DMS114 treated with DMSO at 0.1 percent for 48 hours (cell line): ENCODE measurements around the gene SNF8.

Experiments
- DNase-seq: peaks from one replicate; lab custom pipeline; 2025; ENCODE audit not compliant: unreplicated experiment; lab: John Stamatoyannopoulos, UW

SNF8 gene

DNA sequence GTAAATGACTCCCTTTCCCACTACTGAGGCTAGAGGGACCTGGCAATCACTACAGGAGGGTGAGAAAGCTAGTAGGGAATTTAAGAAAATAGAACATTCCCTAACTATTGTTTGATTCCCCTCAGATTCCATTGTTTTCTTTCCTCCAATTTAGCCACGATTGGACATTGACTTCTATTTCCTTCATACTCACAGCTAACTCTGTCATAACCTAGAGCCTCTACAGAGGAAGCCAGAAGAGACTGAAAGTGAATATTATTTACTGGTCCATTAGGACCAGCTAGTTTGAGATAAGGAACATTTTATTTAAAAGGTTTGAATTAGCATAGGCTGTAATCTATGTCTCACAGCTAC is 14.9 kb downstream of the SNF8 start:
- no peak for DNase-seq

DNA sequence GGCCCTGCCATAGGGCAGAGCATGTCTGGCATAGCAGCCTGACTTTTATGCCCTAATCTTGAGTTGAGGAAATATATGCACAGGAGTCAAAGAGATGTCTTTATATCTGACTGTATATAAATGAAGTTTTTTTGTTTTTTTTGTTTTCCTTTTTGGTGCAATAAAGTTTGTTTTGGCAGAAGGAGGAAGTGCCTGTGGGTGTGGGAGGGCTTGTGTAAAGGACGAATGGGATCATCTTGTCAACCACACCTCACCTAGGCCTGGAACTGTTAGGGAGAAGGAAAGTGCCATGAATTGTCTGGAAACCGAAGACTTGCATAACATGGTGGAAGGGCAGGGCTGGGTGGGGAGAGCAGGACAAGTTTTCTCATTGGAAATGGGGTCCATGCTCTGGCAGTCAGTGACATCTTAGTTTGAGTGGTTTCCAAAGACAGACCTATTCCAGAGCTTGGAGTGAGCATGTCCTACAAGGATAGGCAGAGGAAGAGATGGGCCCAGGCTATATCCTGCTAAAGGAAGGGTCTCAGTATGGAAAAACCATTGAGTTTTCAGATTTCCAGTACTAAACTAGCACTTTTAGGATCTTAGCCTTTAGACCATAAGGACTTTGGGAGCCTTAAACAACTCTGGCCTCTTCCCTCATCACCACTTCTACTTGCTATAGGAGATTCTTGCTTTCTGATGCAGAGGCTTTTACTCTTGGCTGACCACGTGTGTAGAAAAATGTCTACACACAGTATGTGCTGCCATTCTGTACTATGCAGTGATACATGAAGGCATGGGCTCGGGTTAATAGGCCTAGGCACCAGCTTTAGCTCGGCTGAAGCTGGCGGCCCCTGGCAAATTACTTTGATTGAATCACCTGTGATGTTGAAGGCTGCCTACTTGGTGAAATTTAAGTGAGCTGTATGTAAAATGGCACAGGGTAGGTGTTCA is 15.5 kb downstream of the SNF8 start:
- no peak for DNase-seq

DNA sequence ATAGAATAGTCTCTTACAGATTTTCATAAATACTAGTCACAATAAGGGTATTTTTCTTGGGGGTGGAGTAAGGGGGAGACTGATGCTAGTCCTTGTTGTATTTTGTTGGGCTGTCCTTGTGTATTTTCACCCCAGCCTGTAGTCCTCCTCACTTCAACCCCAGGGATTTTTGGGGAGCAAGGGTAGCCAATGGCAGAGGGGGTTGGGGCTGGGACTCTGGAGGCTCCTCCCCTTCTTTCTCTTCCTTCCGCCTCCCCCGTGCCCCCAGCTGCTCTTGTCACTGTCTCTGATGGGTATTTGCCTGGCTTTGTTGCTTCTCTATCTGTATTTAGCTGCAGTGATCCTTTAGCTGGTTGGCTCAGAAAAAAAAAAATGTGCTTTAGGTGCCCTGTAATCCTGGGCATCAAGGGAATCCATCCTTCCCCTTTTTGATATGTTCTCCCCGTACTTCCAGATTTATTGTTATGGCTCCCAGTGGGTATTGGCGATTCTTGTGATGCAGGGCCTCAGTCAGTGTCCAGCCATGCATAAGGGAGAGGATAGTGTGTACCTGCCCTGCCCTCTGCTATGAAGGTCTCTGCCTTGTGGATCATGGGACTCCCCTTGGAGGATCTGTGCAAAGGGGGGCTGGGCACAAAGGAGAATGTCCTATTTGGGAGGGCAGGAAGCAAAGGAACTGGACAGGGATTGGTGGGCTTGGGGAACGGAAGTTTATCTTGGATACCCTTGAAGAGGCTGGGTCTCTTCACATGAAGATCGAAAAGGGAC is 16.5 kb downstream of the SNF8 start:
- no peak for DNase-seq

DNA sequence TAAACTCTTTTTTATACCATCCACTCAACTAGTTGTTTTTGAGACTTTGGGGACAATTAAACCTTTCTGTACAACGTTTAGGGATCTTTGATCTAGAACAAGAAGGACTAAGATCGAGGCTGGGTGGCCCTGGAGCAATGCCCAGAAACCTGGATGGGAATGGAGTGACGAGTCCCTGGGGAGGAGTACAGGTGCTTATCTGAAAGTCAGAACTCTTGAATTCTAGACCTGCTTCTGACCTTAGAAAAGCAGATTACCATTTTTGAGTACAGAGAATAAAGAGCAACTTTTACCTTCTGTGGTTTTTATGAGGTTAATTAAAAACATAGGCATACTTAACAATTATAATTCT is 18.7 kb downstream of the SNF8 start:
- no peak for DNase-seq

DNA sequence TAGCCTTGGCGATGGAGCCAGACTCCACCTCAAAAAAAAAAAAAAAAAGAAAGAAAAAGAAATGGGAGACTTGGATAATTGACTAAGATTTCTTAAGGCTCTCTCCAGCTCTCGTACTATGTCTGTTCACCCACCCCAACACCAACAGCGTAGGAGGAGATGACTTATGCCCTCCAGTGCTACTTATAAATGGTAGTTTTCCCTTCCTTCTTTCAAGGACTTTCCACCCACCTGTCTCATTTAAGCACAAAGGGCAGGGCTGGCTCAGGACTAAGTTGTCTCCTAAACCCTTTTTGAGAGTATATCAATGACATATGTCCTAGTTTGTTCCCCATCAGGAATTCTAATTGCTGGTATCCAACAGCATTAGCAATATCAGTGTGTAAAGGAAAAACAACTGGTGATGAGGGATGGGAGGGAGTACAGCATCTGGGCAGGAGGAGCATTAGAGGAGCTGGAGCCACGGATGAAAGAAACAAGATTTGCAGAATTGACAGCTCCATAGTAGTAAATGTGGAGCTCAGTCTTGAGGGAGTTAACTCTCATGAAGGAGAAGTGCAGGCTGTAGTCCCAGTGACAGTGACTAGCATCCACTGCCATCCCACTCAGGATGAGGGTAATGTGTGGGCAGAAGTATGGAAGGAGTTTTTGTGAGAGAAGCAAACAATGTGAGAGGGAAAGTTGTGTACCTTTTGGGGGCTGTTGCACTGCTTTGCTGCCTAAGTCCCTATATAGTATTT is 19.2 kb downstream of the SNF8 start:
- DNase-seq = no peak

DNA sequence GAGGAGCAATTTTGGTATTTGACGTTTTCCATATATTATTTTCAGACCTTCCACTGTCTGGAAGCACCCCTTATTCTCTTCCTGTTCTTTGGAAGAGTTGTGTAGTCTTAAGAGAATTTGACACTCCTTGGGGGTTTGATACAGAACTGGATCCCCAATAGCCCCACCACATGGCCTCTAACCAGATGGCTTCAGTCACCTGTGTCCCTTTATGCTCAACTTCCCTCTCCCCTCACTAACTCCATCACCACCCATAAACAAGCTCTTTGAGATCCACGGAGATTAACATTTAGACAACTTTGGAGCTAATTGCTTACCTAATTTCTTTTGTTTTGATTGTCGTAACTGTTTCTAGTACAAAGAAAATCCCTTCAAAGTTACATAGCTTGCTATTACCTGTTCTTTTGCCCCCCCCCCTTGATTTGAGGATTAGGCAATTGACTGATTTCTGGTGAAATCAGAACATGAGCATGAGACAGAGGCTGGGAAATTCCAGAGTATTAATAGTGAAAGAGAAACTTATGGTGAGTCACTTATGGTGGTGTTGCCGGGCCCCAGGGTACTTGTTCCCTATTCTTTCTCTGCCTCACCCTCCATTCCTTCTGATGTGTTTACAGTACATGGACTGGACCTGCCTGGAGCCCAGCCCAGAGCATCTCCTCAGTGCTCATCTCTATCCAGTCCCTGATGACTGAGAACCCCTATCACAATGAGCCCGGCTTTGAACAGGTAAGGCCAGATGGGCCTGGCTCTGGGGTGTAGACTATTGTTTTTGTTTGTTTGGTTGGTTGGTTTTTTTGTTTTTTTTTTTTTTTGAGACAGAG is 29.0 kb downstream of the SNF8 start:
- DNase-seq = no peak

DNA sequence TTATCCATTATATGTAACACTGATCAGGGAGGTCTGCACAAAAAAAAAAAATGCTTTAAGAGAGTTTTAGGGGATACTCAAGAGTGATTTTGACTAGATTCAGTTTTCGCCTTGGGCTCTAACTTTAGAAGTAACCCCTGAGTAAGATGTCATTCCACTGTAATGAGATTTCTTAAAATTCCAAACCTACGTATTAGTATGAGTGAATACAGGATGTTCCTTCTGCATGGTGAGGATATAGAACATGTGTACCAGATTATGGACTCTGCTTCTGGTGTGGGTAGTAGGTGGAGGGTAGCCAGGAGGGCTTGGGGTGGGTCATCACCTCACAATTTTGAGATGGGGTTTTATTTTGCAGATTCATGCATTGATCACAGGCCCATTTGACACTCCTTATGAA is 32.2 kb downstream of the SNF8 start:
- DNase-seq = no peak

DNA sequence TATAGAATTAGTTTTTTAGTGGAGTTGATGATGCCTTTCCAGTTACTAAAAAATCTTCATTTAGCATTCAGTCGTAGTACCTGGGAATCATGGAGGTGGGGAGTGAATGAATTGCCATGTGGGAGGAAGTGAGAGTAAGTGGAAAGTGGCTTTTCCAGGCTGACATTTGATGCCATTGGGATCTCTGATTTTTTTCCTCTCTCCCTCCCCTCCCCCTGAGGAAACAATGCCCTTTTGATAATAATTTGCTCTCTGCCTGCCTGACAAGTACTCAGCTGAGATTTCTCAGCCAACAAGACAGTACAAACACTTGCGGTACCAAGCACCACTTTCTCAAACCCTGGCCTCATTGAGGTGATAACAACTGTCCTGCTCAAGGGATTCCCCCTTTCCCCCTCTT is 34.3 kb downstream of the SNF8 start:
- DNase-seq = no peak

DNA sequence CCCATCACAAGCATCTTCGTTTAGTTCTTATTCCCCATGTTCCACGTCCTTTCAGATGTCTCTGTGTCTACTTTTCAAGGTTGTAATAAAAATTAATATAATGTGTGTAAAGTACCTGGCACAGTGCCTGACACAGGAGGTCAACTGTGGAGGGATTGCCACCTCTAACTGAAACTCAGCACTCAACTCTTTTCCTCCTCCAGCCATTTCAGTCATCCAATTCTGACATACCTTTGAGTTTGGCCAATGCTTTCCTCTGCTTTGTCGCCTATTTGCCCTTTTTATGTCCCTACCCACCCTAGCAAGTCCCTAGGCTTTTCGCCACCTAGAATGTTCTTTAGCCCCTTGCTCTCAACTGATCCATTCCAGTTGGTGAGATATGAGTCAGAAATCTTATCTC is 34.9 kb downstream of the SNF8 start:
- no peak for DNase-seq

DNA sequence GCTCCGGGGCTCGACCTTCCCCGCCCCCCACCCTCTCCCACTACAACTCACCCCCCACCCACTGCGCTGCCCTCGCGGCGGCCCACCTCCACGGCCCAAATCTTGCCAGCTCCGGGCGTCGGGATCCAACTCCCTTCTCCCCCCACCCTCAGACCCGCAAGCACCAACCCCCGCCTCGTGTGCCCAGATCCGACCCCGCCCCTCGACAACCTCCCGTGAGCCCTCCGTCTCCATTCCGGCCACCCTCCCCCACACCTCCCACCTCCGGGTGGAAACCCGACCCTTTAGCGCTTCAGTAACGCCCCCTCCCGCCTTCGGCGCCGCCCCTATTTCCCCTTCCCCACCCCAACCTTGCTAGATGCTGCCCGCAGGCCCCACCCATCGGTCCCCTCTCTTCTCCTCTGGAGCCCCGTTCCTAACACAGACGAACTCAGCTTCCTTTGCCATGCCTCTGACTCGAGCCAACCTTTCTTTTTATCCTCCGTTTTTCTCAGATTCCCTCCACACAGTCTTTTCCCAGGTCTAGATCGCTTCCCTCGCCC is 35.7 kb downstream of the SNF8 start:
- DNase-seq = peak; percentile 76

DNA sequence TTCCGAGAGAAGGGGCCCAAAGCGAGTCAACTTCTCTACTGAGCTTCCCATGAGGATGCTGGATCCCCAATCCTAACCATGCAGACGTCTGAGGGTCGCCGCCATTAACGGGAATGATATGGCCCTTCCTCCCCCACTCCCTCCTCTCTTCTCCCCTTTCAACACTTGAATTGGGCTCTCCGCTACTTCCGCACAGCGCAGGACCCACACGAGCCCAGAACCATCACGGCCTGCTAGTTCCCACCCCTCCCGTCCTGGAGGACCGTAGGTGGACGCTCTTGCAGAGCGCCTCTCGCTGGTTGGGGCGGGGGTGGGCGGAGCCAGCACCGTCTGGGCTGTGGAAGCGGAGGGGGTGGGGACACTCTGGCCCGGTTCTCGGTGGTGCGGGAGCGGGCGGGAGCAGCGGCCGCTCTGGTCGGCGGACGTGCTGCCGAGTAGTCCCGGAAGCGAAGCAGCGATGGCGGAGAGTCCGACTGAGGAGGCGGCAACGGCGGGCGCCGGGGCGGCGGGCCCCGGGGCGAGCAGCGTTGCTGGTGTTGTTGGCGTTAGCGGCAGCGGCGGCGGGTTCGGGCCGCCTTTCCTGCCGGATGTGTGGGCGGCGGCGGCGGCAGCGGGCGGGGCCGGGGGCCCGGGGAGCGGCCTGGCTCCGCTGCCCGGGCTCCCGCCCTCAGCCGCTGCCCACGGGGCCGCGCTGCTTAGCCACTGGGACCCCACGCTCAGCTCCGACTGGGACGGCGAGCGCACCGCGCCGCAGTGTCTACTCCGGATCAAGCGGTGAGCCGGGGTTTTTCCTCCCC is 36.4 kb downstream of the SNF8 start, which contains the start of gene UBE2Z:
TSS of gene UBE2Z (plus strand) at position 361 of the 797 bp plus-strand sequence. CDS start at position 458, 97 bp downstream.
- DNase-seq = peak; percentile 86

DNA sequence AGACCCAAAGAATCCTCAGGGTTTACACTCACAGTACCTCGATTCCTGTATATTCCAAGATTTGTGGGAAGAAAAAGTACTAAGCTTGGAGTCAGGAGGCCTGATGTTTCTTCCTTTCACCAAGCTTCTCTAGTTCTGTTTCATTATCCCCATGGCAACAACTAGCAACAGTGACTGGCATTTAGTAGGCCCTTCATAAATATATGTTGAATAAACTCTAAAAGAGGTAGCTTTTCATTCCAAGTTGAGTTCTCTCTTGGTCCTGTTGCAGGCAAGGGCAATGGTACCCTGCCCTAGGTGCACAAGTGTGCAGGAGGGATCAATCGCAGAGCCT is 37.0 kb downstream of the SNF8 start:
- DNase-seq = peak; percentile 72

DNA sequence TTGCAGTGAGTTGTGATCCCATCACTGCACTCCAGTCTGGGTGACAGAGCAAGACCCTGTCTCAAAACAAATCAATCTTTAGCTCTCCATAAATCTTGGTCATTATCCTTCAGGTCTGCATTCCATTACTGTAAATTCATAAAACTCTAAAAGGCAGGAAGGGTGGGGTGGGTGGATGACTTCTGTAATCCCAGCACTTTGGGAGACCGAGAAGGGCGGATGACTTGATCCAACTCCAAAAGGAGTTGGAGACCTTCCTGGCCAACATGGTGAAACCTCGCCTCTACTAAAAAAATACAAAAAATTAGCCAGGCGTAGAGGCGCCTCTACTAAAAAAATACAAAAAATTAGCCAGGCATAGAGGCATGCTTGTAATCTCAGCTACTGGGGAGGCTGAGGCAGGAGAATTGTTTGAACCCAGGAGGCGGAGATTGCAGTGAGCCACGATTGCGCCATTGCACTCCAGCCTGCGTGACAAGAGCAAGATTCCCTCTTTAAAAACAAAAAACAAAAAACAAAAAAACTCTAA is 38.6 kb downstream of the SNF8 start:
- DNase-seq = no peak

DNA sequence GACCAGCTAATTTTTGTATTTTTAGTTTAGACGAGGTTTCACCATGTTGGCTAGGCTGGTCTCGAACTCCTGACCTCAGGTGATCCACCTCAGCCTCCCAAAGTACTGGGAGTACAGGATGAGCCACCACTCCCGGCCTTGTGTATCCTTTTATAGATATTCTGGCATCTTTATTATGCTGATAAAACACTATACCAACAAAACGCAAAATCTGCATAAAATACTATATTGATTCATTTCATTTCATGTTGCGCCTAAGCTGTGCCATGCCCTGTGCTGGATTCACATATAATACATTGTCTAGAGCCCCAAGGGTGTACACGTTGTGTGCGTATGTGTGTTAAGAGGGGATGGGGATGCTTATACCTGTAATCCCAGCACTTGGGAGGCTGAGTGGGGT is 40.2 kb downstream of the SNF8 start:
- no peak for DNase-seq

DNA sequence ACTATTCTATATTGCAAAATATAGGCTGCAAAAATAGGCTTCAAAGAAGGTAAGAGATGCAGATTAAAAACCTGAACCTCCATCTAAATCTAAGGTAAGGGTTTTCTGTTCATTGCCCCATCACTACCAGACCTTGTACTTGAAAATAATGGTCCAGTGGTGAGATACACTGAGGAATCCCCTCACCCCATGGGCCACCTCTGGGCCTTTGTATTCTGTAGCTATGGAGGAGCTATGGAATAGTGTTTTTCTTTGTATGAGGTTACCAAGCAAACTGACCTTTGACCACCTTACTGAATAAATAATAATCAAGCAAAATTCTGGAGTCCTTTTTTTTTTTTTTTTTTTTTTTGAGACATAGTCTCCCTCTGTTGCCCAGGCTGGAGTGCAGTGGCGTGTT is 41.2 kb downstream of the SNF8 start:
- DNase-seq = no peak

DNA sequence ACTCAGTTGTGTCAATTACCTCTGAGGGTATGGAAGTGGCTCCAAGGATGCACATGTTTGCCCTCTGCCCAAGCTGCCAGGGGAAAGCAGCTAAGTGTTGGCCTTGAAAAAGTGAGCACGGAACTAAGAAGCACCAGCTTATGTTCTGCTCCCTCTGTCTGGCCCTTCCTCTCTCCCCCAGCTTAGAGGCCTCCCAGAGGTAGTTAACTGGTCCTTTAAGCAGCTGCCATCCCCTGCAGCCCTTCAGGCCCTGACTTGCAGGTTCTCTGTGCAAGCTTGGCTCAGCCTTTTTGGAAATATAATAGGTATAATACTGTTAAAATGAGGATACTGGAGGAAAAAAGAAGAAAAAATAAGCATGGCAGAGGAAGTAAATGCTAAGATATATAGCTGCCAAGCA is 43.4 kb downstream of the SNF8 start:
- DNase-seq = no peak

DNA sequence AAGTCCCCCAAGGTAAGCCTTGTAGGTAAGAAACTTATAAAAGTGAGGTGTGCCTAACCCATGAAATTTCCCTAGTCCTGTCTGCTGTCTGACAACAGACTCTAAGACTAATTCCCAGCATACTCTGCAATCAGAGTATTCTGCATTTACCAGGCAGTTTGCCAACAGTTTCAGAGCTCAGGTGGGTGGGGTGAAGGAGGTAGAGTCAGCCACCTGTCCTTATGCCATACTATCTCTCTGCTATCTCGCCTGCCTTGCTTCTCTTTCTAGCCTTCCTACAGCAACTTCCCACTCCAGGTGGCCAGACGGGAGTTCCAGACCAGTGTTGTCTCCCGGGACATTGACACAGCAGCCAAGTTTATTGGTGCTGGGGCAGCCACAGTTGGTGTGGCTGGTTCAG is 49.8 kb downstream of the SNF8 start:
- DNase-seq = no peak

DNA sequence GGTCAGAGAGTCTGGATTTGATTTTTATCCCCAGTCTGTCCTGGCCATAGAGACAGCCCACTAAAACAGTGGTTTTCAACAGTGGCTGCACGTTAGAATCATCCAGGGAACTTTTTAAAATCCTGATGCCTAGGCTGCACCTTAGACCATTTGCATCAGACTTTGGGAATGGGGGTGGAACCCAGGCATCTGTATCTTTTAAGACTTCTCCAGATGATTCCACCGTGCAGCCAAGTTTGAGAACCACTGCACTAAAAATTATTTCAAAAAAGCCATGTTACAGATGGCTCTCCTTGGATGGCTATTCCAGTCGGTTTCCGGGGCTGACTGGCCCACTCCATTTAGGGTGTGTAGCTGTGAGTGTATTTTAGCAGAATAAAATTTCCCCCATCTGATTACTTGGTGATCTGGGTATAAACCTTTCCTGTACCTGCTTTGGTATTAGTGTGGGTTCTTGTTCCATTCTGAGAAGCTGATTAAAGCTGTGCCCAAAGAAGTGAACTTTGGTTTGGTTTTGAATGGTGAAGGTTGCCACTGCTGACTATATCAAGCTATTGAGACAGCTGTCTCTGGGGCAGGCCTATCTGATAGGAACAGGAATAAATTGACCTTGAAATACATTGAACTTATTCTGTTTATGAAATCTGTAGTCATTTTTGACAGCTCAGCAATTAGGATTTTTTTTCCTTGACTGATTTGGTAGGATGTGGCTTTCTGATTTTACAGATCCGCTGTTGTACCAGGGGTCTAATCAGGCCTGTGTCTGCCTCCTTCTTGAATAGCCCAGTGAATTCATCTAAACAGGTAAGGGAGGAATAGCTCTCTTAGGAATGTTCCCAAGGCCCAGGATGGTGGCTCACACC is 50.8 kb downstream of the SNF8 start:
- DNase-seq = no peak
